HFF-Myc (cell line): ENCODE results near the gene PGRMC2.

Experiments used
- DNase-seq: peaks from one replicate; pipeline ENCODE4 v3.0.0-alpha.2; 2011; ENCODE audit warnings: low read depth; ENCODE audit errors: extremely low read depth
- H3K4me3 ChIP-seq: replicated peaks from 2 replicates; pipeline ENCODE4 v1.5.1; 2011; ENCODE audit warnings: low read depth, mild to moderate bottlenecking, control low read depth, low read length
- TF ChIP-seq, protein P1 (sequence below): IDR thresholded peaks from 2 replicates; pipeline ENCODE4 v1.5.1; 2012; ENCODE audit warnings: mild to moderate bottlenecking, low read depth, low read length, control low read depth; ENCODE audit errors: missing control alignments

PGRMC2 gene

DNA sequence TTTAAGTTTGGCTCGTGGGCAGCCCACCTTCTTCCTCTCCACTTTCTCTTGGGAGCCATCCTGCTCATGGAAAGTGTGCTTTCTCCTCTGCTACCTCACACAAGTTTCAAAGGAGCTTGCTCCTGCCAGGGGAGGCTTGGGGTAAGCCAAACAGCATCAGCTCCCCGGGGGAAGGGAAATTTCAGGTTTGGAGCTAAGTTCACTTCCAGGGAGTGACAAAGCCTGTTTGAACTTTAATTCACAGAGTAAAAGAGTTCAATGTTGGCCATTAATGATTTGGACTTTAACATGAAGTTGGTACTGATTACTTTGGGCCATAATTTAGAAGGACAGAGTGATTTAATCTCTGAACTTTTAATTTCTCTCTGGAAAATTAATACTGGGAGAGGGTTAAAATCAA is 4.7 kb upstream of the PGRMC2 start:
- TF ChIP-seq, protein P1, sequence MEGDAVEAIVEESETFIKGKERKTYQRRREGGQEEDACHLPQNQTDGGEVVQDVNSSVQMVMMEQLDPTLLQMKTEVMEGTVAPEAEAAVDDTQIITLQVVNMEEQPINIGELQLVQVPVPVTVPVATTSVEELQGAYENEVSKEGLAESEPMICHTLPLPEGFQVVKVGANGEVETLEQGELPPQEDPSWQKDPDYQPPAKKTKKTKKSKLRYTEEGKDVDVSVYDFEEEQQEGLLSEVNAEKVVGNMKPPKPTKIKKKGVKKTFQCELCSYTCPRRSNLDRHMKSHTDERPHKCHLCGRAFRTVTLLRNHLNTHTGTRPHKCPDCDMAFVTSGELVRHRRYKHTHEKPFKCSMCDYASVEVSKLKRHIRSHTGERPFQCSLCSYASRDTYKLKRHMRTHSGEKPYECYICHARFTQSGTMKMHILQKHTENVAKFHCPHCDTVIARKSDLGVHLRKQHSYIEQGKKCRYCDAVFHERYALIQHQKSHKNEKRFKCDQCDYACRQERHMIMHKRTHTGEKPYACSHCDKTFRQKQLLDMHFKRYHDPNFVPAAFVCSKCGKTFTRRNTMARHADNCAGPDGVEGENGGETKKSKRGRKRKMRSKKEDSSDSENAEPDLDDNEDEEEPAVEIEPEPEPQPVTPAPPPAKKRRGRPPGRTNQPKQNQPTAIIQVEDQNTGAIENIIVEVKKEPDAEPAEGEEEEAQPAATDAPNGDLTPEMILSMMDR: no peak
- no peak for DNase-seq
- no peak overlapping the region for H3K4me3 ChIP-seq

DNA sequence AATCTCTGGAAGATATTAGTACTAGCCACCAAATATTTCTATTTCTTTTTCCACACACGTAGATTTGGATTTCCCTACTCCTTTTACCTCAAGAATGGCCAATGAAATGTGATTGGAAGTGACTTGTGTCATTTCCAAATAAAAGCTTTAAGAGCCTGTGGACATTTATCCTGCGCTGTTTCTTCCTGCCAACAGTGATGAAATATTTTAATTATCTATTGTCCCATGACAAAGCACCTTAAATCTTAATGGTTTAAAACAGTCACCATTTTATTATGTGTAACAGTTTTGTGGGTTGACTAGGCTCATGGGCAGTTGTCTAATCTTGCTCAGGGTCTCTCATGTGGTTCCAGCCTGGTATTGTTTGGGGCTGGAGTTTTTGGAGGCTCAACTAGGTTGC is 3.5 kb upstream of the PGRMC2 start:
- no peak overlapping the region for H3K4me3 ChIP-seq
- no peak for DNase-seq
- TF ChIP-seq, protein P1: no peak

GRCh38 chr4:128290526-128290925 is 2.9 kb upstream of the PGRMC2 start:
- no peak for DNase-seq
- H3K4me3 ChIP-seq: no peak overlapping the region
- TF ChIP-seq, protein P1: no peak

- H3K4me3 ChIP-seq: no peak overlapping the region
- DNase-seq: no peak
- TF ChIP-seq, protein P1: no peak
These were observed 2.0 kb upstream of the PGRMC2 start for GRCh38 chr4:128289523-128290158.

- H3K4me3 ChIP-seq: peak overlapping the region; percentile 72
- TF ChIP-seq, protein P1: no peak
- no peak for DNase-seq
These were observed 1.1 kb upstream of the PGRMC2 start for GRCh38 chr4:128288689-128289106.

GRCh38 chr4:128287871-128288688 is 467 bp upstream of the PGRMC2 start:
- DNase-seq: peak; percentile 94
- peak overlapping the region; percentile 72 for H3K4me3 ChIP-seq
- TF ChIP-seq, protein P1: peak; percentile 11
